RPMI7951 (cell line): ENCODE results near the gene ADCY7. TPM values are rescaled to one million over a fixed set of nuclear protein-coding genes. Genes with fewer than 3 reads are reported as not detected.
"Not testable (repeated sequence)": the region's sequence is repeated elsewhere in the genome, so short reads cannot be mapped to it uniquely, and the experiment has no call there.

Source experiments
- DNase-seq: peaks from one replicate; pipeline ENCODE4 v3.0.0-alpha.2; 2012; ENCODE audit warnings: low read depth
- total RNA-seq: library from RNA; depleted of rRNA; stranded (reverse); fragments of >200 nt; shearing (Covaris generic); gene quantifications from 2 replicates; pipeline ENCODE4 v1.2.3, GENCODE V29; 2014; rRNA removed

The ADCY7 gene
- total RNA-seq, 1 experiment from 2014 or later = 24.6 TPM

GRCh38 chr16:50336884-50337283 lies 70.5 kb downstream of the ADCY7 start:
- no peak for DNase-seq

- no peak for DNase-seq
Measured at GRCh38 chr16:50338371-50339231, 72.2 kb downstream of the ADCY7 start.

GRCh38 chr16:50340578-50340977 lies 74.2 kb downstream of the ADCY7 start:
- no peak for DNase-seq

GRCh38 chr16:50343566-50343965 lies 77.2 kb downstream of the ADCY7 start:
- DNase-seq = not testable (repeated sequence)

- DNase-seq = not testable (repeated sequence)
Measured at GRCh38 chr16:50345210-50345609, 78.9 kb downstream of the ADCY7 start.

GRCh38 chr16:50351116-50351515 lies 84.8 kb downstream of the ADCY7 start:
- no peak for DNase-seq

- no peak for DNase-seq
Measured at GRCh38 chr16:50351952-50352351, 85.6 kb downstream of the ADCY7 start.

GRCh38 chr16:50354082-50354481 lies 87.7 kb downstream of the ADCY7 start:
- no peak for DNase-seq

- DNase-seq = peak; percentile 15
Measured at GRCh38 chr16:50354629-50355456, 88.5 kb downstream of the ADCY7 start.

GRCh38 chr16:50359626-50360025 lies 93.3 kb downstream of the ADCY7 start:
- no peak for DNase-seq

GRCh38 chr16:50360033-50360778 lies 93.9 kb downstream of the ADCY7 start:
- DNase-seq = no peak

GRCh38 chr16:50360779-50361178 lies 94.4 kb downstream of the ADCY7 start:
- DNase-seq = no peak

- DNase-seq = no peak
Measured at GRCh38 chr16:50363656-50364055, 97.3 kb downstream of the ADCY7 start.

GRCh38 chr16:50365791-50366575 lies 99.6 kb downstream of the ADCY7 start:
- DNase-seq = no peak

Other genes starting within 250 kb of the ADCY7 start
- 35.8 and 37.6 TPM in 2 replicates for gene CNEP1R1, start 241.3 kb upstream of the ADCY7 start, total RNA-seq
- gene HEATR3, start 200.6 kb upstream of the ADCY7 start, total RNA-seq = 13.3 and 14.9 TPM in 2 replicates
- 9.5 and 9.8 TPM in 2 replicates for gene TENT4B, start 113.2 kb upstream of the ADCY7 start, total RNA-seq
- gene BRD7, start 102.4 kb downstream of the ADCY7 start, total RNA-seq = 45.1 and 64.5 TPM in 2 replicates